ENCODE measurements around the gene SMTNL1.

The SMTNL1 gene

GRCh38 chr11:57543593-57543992 is 6.2 kb downstream of the SMTNL1 start:
- no peak for TF ChIP-seq CTCF (IDR thresholded peaks at IDR 0.05)

- no peak for TF ChIP-seq CTCF (IDR thresholded peaks at IDR 0.05)
Observed at GRCh38 chr11:57544566-57544965, 7.2 kb downstream of the SMTNL1 start.

GRCh38 chr11:57545883-57546282 is 8.5 kb downstream of the SMTNL1 start:
- TF ChIP-seq CTCF (IDR thresholded peaks at IDR 0.05): no peak

GRCh38 chr11:57546451-57546850 is 9.1 kb downstream of the SMTNL1 start:
- no peak for TF ChIP-seq CTCF (IDR thresholded peaks at IDR 0.05)

GRCh38 chr11:57546869-57547475 is 9.6 kb downstream of the SMTNL1 start:
- TF ChIP-seq CTCF (IDR thresholded peaks at IDR 0.05): no peak

- TF ChIP-seq CTCF (IDR thresholded peaks at IDR 0.05): no peak
Observed at GRCh38 chr11:57547854-57548377, 10.5 kb downstream of the SMTNL1 start.

GRCh38 chr11:57549983-57550382 is 12.6 kb downstream of the SMTNL1 start:
- TF ChIP-seq CTCF (IDR thresholded peaks at IDR 0.05): no peak

GRCh38 chr11:57551941-57552340 is 14.5 kb downstream of the SMTNL1 start:
- TF ChIP-seq CTCF (IDR thresholded peaks at IDR 0.05): no peak
